Activated CD8-positive, alpha-beta T cell treated with anti-CD3 and anti-CD28 coated beads, Interleukin-2, amount 10 ng/mL, durations not matched to agents 7 days and 5 days (primary cell): Measurements from ENCODE around the gene TMEM115. TPM values are rescaled to one million over a fixed set of nuclear protein-coding genes. Genes with fewer than 3 reads are reported as not detected.
A peak's percentile ranks its signal among the peaks of the same experiment; 100 is the strongest.

Experiments
- ATAC-seq: fragments of 150-1000 bp; cut with Tn5 transposase; one replicate; pipeline ENCODE4 v1.10.0; 2021; ENCODE audit warnings: moderate library complexity
- CTCF ChIA-PET: fragments of 350-600 bp; sonication (Branson Sonifier 250); formaldehyde crosslinking; loops from one replicate; lab custom pipeline; 2021; ENCODE audit warnings: antibody characterized with exemption; lab: Charles Lee
- POLR2A ChIA-PET: fragments of 350-600 bp; sonication (Branson Sonifier 250); formaldehyde crosslinking; loops from one replicate; lab custom pipeline; 2021; ENCODE audit warnings: antibody characterized with exemption; lab: Charles Lee
- DNase-seq: peaks from one replicate; pipeline ENCODE4 v3.0.0-alpha.2; 2020
- H3K27ac Mint-ChIP-seq: one replicate; pipeline ENCODE4 v1.8.0; 2021; ENCODE audit warnings: mild to moderate bottlenecking, mixed read lengths
- H3K27me3 Mint-ChIP-seq: one replicate; pipeline ENCODE4 v1.8.0; 2021; ENCODE audit warnings: low read depth, mixed read lengths
- H3K36me3 Mint-ChIP-seq: one replicate; pipeline ENCODE4 v1.8.0; 2021; ENCODE audit warnings: low read depth, mixed read lengths
- H3K4me1 Mint-ChIP-seq: one replicate; pipeline ENCODE4 v1.8.0; 2021; ENCODE audit warnings: low read depth, mixed read lengths
- H3K4me3 Mint-ChIP-seq: one replicate; pipeline ENCODE4 v1.8.0; 2021; ENCODE audit warnings: mild to moderate bottlenecking, mixed read lengths
- H3K9me3 Mint-ChIP-seq: one replicate; pipeline ENCODE4 v1.8.0; 2022; ENCODE audit warnings: mixed read lengths; ENCODE audit not compliant: insufficient read depth
- total RNA-seq, 2 experiments: library from RNA; stranded (reverse); gene quantifications; one replicate each; pipeline ENCODE4 v1.2.3, GENCODE V29; 2021

The TMEM115 gene, protein sequence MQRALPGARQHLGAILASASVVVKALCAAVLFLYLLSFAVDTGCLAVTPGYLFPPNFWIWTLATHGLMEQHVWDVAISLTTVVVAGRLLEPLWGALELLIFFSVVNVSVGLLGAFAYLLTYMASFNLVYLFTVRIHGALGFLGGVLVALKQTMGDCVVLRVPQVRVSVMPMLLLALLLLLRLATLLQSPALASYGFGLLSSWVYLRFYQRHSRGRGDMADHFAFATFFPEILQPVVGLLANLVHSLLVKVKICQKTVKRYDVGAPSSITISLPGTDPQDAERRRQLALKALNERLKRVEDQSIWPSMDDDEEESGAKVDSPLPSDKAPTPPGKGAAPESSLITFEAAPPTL
- 10 to 100 TPM; 18.0 to 18.9 TPM for total RNA-seq

DNA sequence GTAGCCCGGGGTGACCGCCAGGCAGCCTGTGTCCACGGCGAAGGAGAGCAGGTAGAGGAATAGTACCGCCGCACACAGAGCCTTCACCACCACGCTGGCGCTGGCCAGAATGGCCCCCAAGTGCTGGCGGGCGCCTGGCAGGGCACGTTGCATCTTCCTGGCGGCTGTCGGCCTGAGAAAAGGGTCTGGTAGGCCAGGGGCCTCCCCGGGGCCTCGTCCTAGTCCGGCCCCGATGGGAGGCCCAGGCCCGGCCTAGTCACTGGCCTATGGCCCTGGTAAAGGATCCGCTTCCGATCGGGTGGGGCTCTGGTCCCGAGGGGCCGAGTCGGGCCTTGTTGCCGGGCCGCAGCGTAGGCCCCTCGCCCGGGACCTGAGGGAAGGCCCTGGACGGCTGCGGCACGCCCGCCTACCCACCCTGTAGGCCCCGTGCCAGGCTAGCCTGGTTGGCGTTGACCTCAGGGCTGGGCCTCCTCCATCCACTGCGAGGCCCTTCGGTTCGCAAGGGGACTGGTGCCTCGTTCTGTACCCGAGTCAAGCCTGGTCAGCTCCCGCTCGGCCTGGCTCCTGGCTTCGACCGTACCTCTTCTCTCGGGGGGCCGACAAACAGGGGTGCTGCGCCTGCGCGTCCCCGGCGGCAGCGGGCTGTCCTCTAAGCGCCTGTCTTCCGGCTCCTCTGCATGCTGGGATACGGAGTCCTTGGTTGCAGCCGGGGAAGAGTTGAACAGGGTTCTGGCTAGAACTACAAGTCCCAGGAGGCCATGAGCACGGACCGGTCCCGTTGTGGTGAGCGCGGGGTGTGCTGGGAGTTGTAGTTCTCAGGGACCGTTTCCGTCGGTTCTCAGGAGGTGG lies at the start of gene TMEM115:
TMEM115 (minus strand) TSS at position 611 of the 849 bp plus-strand sequence; CDS start at position 153, 458 bp downstream.
- H3K9me3 Mint-ChIP-seq, result no peaks in the 10 kb centered on the region
- H3K27ac Mint-ChIP-seq, result peak within 1 kb of the TSS; percentile 93
- DNase-seq, result peak; percentile 98
- POLR2A ChIA-PET, result interaction anchor here (0.6 to 1.6 kb wide), 4 partner anchors 9 to 22 kb away, joined by 3 to 9 read pairs (median 4); partner anchors contain the start of genes CYB561D2, NPRL2 and RASSF1
- CTCF ChIA-PET, result interaction anchor here (0.9 to 1.2 kb wide), 2 partner anchors 9 to 18 kb away, joined by 3 to 5 read pairs; partner anchors contain the start of genes CYB561D2, NPRL2 and RASSF1
- H3K36me3 Mint-ChIP-seq, result peaks cover 26% of the 10 kb centered on the region
- peaks cover 50% of the 10 kb centered on the region for H3K4me1 Mint-ChIP-seq
- peak; percentile 99 for ATAC-seq
- peak within 1 kb of the TSS; percentile 96 for H3K4me3 Mint-ChIP-seq
- peaks cover 5% of the 10 kb centered on the region for H3K27me3 Mint-ChIP-seq

DNA sequence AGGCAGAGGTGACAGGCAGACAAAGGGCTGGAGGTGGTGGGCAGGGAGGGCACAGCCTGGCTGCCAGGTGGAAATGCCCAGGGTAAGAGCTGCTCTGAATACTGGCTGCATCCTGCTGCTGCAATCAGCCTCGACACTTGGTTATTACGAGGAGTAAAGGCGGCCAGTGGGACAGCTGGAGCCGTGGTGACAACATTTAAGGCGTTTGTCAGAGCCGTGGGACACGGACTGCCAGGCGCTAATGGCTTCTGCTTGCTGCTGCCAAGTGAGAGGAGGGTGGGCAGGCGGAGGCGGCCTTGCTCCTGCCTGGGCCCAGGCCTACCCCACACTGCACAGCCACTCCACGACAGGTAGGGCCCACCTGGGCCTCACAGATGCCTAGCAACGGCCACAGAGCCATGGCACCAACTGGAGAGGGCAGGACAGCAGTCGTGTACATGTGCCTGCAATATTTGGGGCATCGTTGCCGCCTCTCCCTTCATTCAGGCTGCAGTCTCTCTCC lies 49.2 kb upstream of the TMEM115 start:
- H3K4me3 Mint-ChIP-seq, result no peak overlapping the region
- H3K27me3 Mint-ChIP-seq, result no peaks in the 10 kb centered on the region
- no peaks in the 10 kb centered on the region for H3K9me3 Mint-ChIP-seq
- no peaks in the 10 kb centered on the region for H3K36me3 Mint-ChIP-seq
- POLR2A ChIA-PET, result no interaction called here
- no peak overlapping the region for H3K27ac Mint-ChIP-seq
- no peak for ATAC-seq
- no peak for DNase-seq
- H3K4me1 Mint-ChIP-seq, result no peaks in the 10 kb centered on the region
- CTCF ChIA-PET, result no interaction called here

GRCh38 chr3:50406487-50406886 lies 47.2 kb upstream of the TMEM115 start:
- Mint-ChIP-seq H3K4me3 (no peak overlapping the region), H3K4me1 (no peaks in the 10 kb centered on the region), H3K27ac (no peak overlapping the region), H3K9me3 (no peaks in the 10 kb centered on the region), H3K27me3 (no peaks in the 10 kb centered on the region), H3K36me3 (no peaks in the 10 kb centered on the region)
- no peak for DNase-seq
- no peak for ATAC-seq
- POLR2A ChIA-PET, result no interaction called here
- CTCF ChIA-PET, result no interaction called here

DNA sequence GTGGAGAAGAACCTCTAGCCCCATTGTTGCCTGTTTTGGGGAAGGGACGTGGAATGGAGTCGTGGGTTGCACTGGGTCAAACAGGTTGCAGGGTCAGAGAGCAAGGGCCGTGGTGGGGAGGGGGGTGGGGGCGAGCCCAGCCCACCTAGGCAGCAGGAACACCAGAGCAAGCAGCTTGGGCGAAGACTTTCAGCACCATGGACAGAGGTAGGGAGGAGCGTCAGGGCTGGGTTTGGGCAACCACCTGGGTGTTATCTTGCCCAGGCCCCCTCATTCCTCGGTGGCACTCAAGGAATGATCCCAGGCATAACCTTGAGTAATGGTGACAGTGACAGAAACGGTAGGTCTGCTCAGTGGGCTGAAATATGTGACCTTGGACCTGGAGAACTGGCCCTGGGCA lies 45.9 kb upstream of the TMEM115 start:
- DNase-seq, result peak; percentile 71
- POLR2A ChIA-PET, result no interaction called here

DNA sequence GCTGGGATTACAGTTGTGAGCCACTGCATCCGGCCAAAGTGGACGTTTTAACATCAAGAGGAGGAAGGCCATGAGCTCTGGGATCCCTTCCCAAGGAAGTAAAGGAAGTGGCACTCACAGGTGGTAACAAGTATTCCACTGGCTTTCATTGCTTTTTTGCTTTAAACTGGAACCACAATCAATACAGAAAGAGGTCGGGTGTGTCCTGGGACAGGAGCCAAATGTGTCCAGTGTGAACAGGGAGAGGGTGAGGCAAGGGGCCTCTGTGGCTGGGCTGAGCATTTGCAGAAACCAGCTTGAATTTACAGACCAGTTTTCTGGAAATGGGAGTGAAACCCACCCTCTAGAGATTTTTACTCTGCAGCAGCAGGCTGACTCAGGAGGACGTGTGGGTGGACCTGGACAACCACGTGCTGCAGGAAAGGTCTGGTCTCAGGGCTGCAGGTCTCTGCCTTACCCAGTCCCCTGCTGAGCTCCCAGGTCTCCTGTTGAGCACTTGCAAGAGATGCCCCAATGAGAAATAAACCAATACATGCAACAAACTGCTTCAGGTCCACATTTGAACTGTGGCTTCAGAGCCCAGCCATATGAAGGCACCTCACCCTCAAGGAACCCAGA lies 42.8 kb upstream of the TMEM115 start:
- ATAC-seq (no peak), DNase-seq (no peak)
- CTCF ChIA-PET, result no interaction called here
- no peaks in the 10 kb centered on the region for H3K27me3 Mint-ChIP-seq
- peaks cover 7% of the 10 kb centered on the region for H3K4me1 Mint-ChIP-seq
- H3K9me3 Mint-ChIP-seq, result no peaks in the 10 kb centered on the region
- no peak overlapping the region for H3K27ac Mint-ChIP-seq
- H3K4me3 Mint-ChIP-seq, result no peak overlapping the region
- H3K36me3 Mint-ChIP-seq, result no peaks in the 10 kb centered on the region
- POLR2A ChIA-PET, result no interaction called here

More for the DNA sequence above, 45.9 kb upstream of the TMEM115 start:
- Mint-ChIP-seq H3K4me3 (no peak overlapping the region), H3K36me3 (no peaks in the 10 kb centered on the region), H3K27ac (no peak overlapping the region), H3K9me3 (no peaks in the 10 kb centered on the region), H3K4me1 (no peaks in the 10 kb centered on the region), H3K27me3 (no peaks in the 10 kb centered on the region)
- CTCF ChIA-PET, result no interaction called here
- no peak for ATAC-seq

DNA sequence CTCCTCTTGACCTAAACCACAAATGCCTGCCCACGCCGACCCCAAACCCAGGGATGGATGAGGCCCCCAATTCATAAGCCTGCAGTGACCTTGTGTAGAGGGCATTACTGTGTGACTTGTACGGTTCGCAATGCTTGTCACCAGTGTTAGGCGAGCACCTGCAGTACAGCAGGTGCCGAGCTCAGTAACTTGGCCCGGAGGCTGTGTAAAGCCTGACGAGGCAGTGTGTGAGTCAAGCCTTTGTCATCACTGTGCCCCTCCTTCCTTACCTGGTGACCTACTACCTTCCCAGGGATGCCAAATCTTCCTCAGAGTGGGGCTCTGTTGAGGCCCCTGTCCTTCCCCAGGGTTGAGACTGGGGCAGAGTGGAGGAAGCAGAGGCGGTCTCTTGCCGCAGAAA lies 37.2 kb upstream of the TMEM115 start:
- DNase-seq, result no peak
- no peaks in the 10 kb centered on the region for H3K27me3 Mint-ChIP-seq
- no peak overlapping the region for H3K4me3 Mint-ChIP-seq
- no peaks in the 10 kb centered on the region for H3K9me3 Mint-ChIP-seq
- H3K4me1 Mint-ChIP-seq, result peaks cover 15% of the 10 kb centered on the region
- ChIA-PET POLR2A (no interaction called here), CTCF (no interaction called here)
- H3K36me3 Mint-ChIP-seq, result no peaks in the 10 kb centered on the region
- no peak overlapping the region for H3K27ac Mint-ChIP-seq
- no peak for ATAC-seq

- H3K9me3 Mint-ChIP-seq, result no peaks in the 10 kb centered on the region
- ATAC-seq, result no peak
- no peak overlapping the region for H3K4me3 Mint-ChIP-seq
- H3K4me1 Mint-ChIP-seq, result peaks cover 20% of the 10 kb centered on the region
- no peaks in the 10 kb centered on the region for H3K36me3 Mint-ChIP-seq
- ChIA-PET CTCF (interaction anchor here (0.7 kb wide), 1 partner anchor 146 kb away, joined by 3 read pairs; no protein-coding TSS in a partner anchor), POLR2A (no interaction called here)
- no peak overlapping the region for H3K27ac Mint-ChIP-seq
- no peak for DNase-seq
- H3K27me3 Mint-ChIP-seq, result no peaks in the 10 kb centered on the region
Observed at GRCh38 chr3:50395070-50395860, 35.9 kb upstream of the TMEM115 start.

DNA sequence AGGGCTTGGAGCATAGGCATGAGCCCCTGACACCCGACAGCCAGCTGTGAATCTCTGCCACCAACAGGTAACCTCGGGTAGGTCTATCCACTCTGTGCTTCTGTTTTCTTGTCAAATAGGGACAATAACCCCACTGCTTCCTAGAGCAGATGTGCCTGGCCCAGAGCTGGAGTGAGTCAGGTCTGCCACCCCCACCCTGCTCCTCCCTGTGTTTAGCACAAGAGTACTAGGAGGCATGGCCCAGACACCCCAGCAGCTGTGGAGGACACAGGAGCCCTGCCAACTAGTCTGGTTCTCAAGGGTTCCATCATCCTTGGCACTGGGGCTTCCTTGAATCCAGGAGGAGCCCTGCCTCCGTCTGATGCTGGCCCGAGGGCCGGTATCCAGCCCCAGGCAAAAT lies 33.7 kb upstream of the TMEM115 start:
- Mint-ChIP-seq H3K27ac (no peak overlapping the region), H3K27me3 (no peaks in the 10 kb centered on the region), H3K4me1 (peaks cover 13% of the 10 kb centered on the region), H3K36me3 (no peaks in the 10 kb centered on the region), H3K9me3 (no peaks in the 10 kb centered on the region), H3K4me3 (no peak overlapping the region)
- ChIA-PET POLR2A (interaction anchor here (1.1 kb wide), 1 partner anchor 18 kb away, joined by 3 read pairs; no protein-coding TSS in a partner anchor), CTCF (interaction anchor here (0.9 to 1.2 kb wide), 2 partner anchors 149 to 156 kb away, joined by 3 read pairs; no protein-coding TSS in a partner anchor)
- ATAC-seq, result no peak
- no peak for DNase-seq

- Mint-ChIP-seq H3K27ac (no peak overlapping the region), H3K4me1 (peaks cover 13% of the 10 kb centered on the region)
- CTCF ChIA-PET, result interaction anchor here (0.9 to 1.2 kb wide), 3 partner anchors 150 to 221 kb away, joined by 3 read pairs; no protein-coding TSS in a partner anchor
Observed at GRCh38 chr3:50392101-50392715, 32.9 kb upstream of the TMEM115 start.

GRCh38 chr3:50390508-50391224 lies 31.3 kb upstream of the TMEM115 start:
- no peaks in the 10 kb centered on the region for H3K27me3 Mint-ChIP-seq
- CTCF ChIA-PET, result no interaction called here
- no peak overlapping the region for H3K27ac Mint-ChIP-seq
- no peaks in the 10 kb centered on the region for H3K36me3 Mint-ChIP-seq
- DNase-seq, result no peak
- POLR2A ChIA-PET, result interaction anchor here (0.9 kb wide), 1 partner anchor 25 kb away, joined by 3 read pairs; no protein-coding TSS in a partner anchor
- no peaks in the 10 kb centered on the region for H3K9me3 Mint-ChIP-seq
- ATAC-seq, result no peak
- no peak overlapping the region for H3K4me3 Mint-ChIP-seq
- H3K4me1 Mint-ChIP-seq, result peaks cover 13% of the 10 kb centered on the region

More at GRCh38 chr3:50392101-50392715, 32.9 kb upstream of the TMEM115 start:
- no peaks in the 10 kb centered on the region for H3K27me3 Mint-ChIP-seq
- POLR2A ChIA-PET, result interaction anchor here (1.1 kb wide), 1 partner anchor 17 kb away, joined by 3 read pairs; no protein-coding TSS in a partner anchor
- no peak overlapping the region for H3K4me3 Mint-ChIP-seq
- no peak for DNase-seq
- ATAC-seq, result no peak
- no peaks in the 10 kb centered on the region for H3K36me3 Mint-ChIP-seq
- no peaks in the 10 kb centered on the region for H3K9me3 Mint-ChIP-seq
